Neuronal stem cell (in vitro differentiated cells): Measurements from ENCODE around the gene DAB2.
"Not testable (repeated sequence)": the region's sequence is repeated elsewhere in the genome, so short reads cannot be mapped to it uniquely, and the experiment has no call there.

Experiments
- DNase-seq: peaks from one replicate; pipeline ENCODE4 v3.0.0-alpha.2; 2013; ENCODE audit warnings: low spot score
- H2AFZ ChIP-seq: one replicate; pipeline ENCODE4 v1.6.1; 2013; ENCODE audit warnings: mild to moderate bottlenecking, low read length, inconsistent platforms
- H2AK5ac ChIP-seq: 2 replicates; pipeline ENCODE4 v1.6.1; 2013; ENCODE audit warnings: low read depth, mild to moderate bottlenecking, inconsistent platforms, low read length, moderate library complexity, mixed read lengths
- H2BK120ac ChIP-seq: 2 replicates; pipeline ENCODE4 v1.6.1; 2013; ENCODE audit warnings: low read depth, mild to moderate bottlenecking, inconsistent platforms, low read length, moderate library complexity, mixed read lengths
- H2BK12ac ChIP-seq: one replicate; pipeline ENCODE4 v1.6.1; 2013; ENCODE audit warnings: low read length, inconsistent platforms
- H2BK15ac ChIP-seq: 2 replicates; pipeline ENCODE4 v1.6.1; 2013; ENCODE audit warnings: mild to moderate bottlenecking, low read length, inconsistent platforms, mixed read lengths
- H2BK5ac ChIP-seq: one replicate; pipeline ENCODE4 v1.6.1; 2013; ENCODE audit warnings: inconsistent platforms, mild to moderate bottlenecking, low read length, moderate library complexity
- H3K14ac ChIP-seq: one replicate; pipeline ENCODE4 v1.6.1; 2013; ENCODE audit warnings: low read length, inconsistent platforms
- H3K18ac ChIP-seq: 2 replicates; pipeline ENCODE4 v1.6.1; 2013; ENCODE audit warnings: low read length, inconsistent platforms
- H3K23ac ChIP-seq: 2 replicates; pipeline ENCODE4 v1.6.1; 2013; ENCODE audit warnings: low read depth, mild to moderate bottlenecking, mixed read lengths, low read length, inconsistent platforms; ENCODE audit not compliant: poor library complexity
- H3K27ac ChIP-seq: replicated peaks from 3 replicates; pipeline ENCODE4 v1.5.1; 2013; ENCODE audit warnings: low read length, inconsistent platforms
- H3K27me3 ChIP-seq, 3 experiments: 2 replicates each; pipeline ENCODE4 v1.6.1; 2013; ENCODE audit warnings: low read length in 3 of 3, mild to moderate bottlenecking in 2 of 3, inconsistent platforms in 1 of 3, low read depth in 1 of 3, mixed read lengths in 1 of 3, moderate library complexity in 1 of 3; ENCODE audit not compliant: control insufficient read depth in 3 of 3, insufficient read depth in 3 of 3
- H3K36me3 ChIP-seq, 2 donors: replicated peaks in 1 of 2; 2 replicates each; pipeline ENCODE4 v1.6.1; 2013; ENCODE audit warnings: low read length in 2 of 2; ENCODE audit not compliant: control insufficient read depth in 2 of 2, insufficient read depth in 2 of 2
- H3K4ac ChIP-seq: 2 replicates; pipeline ENCODE4 v1.6.1; 2013; ENCODE audit warnings: inconsistent platforms, mild to moderate bottlenecking, low read length, moderate library complexity
- H3K4me1 ChIP-seq, 2 donors: 1 replicate in 1 of 2; 2 replicates in 1 of 2; pipeline ENCODE4 v1.6.1; 2013; ENCODE audit warnings: low read length in 2 of 2, low read depth in 1 of 2; ENCODE audit not compliant: control insufficient read depth in 2 of 2, insufficient read depth in 1 of 2
- H3K4me2 ChIP-seq: one replicate; pipeline ENCODE4 v1.6.1; 2013; ENCODE audit warnings: mild to moderate bottlenecking, low read length, inconsistent platforms; ENCODE audit not compliant: insufficient read depth, poor library complexity, severe bottlenecking
- H3K4me3 ChIP-seq, 2 donors: 2 replicates each; pipeline ENCODE4 v1.5.1; 2013; ENCODE audit warnings: low read length in 2 of 2, mild to moderate bottlenecking in 2 of 2, inconsistent platforms in 1 of 2, moderate library complexity in 1 of 2
- H3K79me1 ChIP-seq: one replicate; pipeline ENCODE4 v1.6.1; 2013; ENCODE audit warnings: low read depth, mild to moderate bottlenecking, inconsistent platforms, low read length, moderate library complexity
- H3K9ac ChIP-seq: one replicate; pipeline ENCODE4 v1.6.1; 2013; ENCODE audit warnings: mild to moderate bottlenecking, low read depth, low read length, inconsistent platforms; ENCODE audit not compliant: poor library complexity
- H3K9me3 ChIP-seq, 2 donors: replicated peaks in 1 of 2; 2 replicates each; pipeline versions ENCODE3 to v1.6.1; 2013; ENCODE audit warnings: low read length in 2 of 2, mild to moderate bottlenecking in 2 of 2, inconsistent platforms in 1 of 2, low read depth in 1 of 2, mixed read lengths in 1 of 2, moderate library complexity in 1 of 2; ENCODE audit not compliant: control insufficient read depth in 2 of 2, insufficient read depth in 1 of 2
- H4K8ac ChIP-seq: one replicate; pipeline ENCODE4 v1.6.1; 2013; ENCODE audit warnings: low read depth, mild to moderate bottlenecking, inconsistent platforms, low read length, moderate library complexity
- H4K91ac ChIP-seq: one replicate; pipeline ENCODE4 v1.6.1; 2013; ENCODE audit warnings: low read length, low read depth, mild to moderate bottlenecking, inconsistent platforms; ENCODE audit not compliant: poor library complexity
- WGBS, 2 donors: extraction: QIAGEN DNeasy Blood & Tissue Kit; methylation state at CpG; one replicate each; pipeline ENCODE4 v1.1.7; 2013; ENCODE audit warnings: missing lambda C conversion rate in 2 of 2, mixed read lengths in 1 of 2; ENCODE audit not compliant: insufficient read length in 2 of 2, insufficient replicate concordance in 1 of 2; ENCODE audit errors: extremely low coverage in 2 of 2; 5-methylcytosine and 5-hydroxymethylcytosine counted together

DAB2 gene

DNA sequence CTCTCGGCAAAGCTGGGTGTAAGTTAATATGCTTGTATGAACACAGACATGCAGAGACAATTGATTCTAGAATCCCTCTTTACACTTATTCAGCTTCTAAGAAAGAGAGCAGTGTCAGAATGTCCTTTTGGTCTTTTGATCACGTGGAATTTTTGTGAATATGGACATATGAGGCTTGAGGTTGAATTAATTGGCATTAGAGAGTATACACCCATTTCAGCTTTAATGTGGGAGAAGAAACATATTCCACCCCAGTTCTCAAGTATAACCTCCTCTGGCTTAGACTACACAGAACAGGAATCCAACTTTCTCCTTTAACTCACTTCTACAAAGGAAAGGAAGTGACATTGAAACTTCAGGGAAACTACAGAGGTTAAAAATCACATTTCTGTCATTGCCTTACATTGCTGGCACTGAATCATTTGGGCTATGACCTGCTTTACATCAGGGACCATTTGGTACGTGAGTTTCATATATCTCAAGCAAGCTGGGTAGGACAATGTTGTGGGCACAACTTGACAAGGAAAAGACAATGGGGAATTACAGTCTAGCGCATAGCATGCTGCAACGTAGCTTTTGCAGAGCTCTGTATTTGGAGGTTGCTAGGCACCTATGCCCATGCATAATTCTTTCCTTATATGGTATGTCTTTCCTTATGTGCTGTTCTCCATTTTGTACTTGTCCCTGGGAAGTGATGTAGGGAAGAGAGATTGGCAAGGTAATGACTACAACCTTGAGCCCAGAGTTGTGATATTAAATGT is 19.5 kb downstream of the DAB2 start:
- Histone ChIP-seq H4K91ac (no peak overlapping the region), H2BK120ac (no peak overlapping the region), H3K4me1 (peaks cover 0 to 7% of the 10 kb centered on the region in 2 donors), H3K27me3 (no peaks in the 10 kb centered on the region), H3K27ac (no peak overlapping the region), H3K4ac (no peak overlapping the region), H3K9me3 (no peaks in the 10 kb centered on the region), H3K79me1 (no peaks in the 10 kb centered on the region), H4K8ac (no peak overlapping the region), H3K14ac (no peak overlapping the region), H3K4me2 (no peak overlapping the region), H2BK5ac (no peak overlapping the region), H2AK5ac (no peak overlapping the region), H3K4me3 (no peak overlapping the region), H3K23ac (no peak overlapping the region), H3K36me3 (no peaks in the 10 kb centered on the region), H2BK15ac (no peak overlapping the region), H3K9ac (no peak overlapping the region), H3K18ac (no peak overlapping the region), H2BK12ac (no peak overlapping the region), H2AFZ (no peak overlapping the region)
- no CpG with 5 or more reads among the region's 5 CpGs for WGBS, 2 donors
- no peak for DNase-seq

- H4K8ac ChIP-seq, H3K4me1 ChIP-seq, H3K23ac ChIP-seq, H2BK15ac ChIP-seq, H3K79me1 ChIP-seq, DNase-seq, H3K27ac ChIP-seq, H4K91ac ChIP-seq, H3K36me3 ChIP-seq, H2AK5ac ChIP-seq, H2BK12ac ChIP-seq, H2BK120ac ChIP-seq, H3K4ac ChIP-seq, H3K27me3 ChIP-seq, H3K9me3 ChIP-seq, H3K14ac ChIP-seq, H3K4me2 ChIP-seq, H3K18ac ChIP-seq, H2BK5ac ChIP-seq, H2AFZ ChIP-seq, H3K9ac ChIP-seq, H3K4me3 ChIP-seq: not testable (repeated sequence)
- WGBS, 2 donors = no CpG with 5 or more reads among the region's 3 CpGs
Observed at GRCh38 chr5:39403761-39404160, 21.0 kb downstream of the DAB2 start.

DNA sequence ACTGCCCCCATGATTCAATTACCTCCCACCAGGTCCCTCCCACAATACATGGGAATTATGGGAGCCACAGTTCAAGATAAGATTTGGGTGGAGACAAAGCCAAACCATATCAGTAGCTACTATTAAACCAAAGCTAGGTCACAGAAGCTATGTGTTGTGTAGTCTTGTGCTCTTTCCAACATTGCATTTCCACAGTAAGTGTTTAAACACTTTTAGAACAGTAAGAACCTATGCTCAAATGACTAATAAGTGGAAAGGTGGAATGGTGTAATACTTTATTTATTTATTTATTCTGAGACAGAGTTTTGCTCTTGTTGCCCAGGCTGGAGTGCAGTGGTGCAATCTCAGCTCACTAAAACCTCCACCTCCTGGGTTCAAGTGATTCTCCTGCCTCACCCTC is 22.6 kb downstream of the DAB2 start:
- not testable (repeated sequence) for H3K36me3 ChIP-seq, H3K4me2 ChIP-seq, H3K14ac ChIP-seq, H2BK5ac ChIP-seq, H3K23ac ChIP-seq, H2AFZ ChIP-seq, H2BK15ac ChIP-seq, H2BK12ac ChIP-seq, H3K4me3 ChIP-seq, H4K91ac ChIP-seq, H4K8ac ChIP-seq, H3K79me1 ChIP-seq, H3K4ac ChIP-seq, H2AK5ac ChIP-seq, DNase-seq, H3K18ac ChIP-seq, H3K27me3 ChIP-seq, H3K27ac ChIP-seq, H2BK120ac ChIP-seq, H3K9ac ChIP-seq, H3K9me3 ChIP-seq, H3K4me1 ChIP-seq

DNA sequence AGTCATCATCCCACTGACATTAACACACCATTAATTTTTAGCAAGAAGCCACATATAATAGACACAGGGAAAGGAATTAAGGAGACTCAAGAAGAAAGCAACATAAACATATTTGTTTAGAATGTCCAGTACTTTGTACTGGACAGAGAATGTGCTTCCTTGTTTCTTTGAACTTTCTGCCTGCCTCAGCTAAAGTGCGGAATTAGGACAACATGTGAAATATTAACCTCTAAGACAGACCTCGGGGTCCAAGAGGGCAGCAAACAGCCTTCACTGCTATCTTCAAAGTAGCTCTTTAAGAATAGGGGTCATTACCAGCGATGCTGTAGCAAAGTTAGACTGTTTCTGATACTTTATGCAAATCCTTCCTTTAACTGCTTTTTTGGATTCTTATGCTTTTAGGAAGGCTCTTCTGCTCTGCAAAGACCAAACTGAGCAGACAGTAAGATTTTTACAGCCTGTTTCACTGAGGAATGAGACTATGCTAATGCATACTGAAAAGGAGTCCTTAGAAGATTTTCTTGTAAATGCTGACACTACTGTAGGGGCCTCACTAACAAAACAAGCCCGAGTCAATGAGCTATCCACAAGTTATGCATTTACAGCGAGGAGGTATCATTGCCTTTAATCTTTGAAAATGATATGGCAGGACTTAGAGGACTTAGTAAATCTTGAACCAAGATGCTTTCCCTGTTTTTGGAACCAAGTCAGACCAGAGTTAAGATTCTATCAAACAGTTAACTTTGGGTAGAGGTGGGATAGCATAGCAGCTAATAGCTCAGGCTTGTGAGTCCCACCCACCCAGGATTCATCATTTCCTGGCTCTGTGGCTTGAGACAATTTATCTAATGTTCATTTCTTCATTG is 23.8 kb downstream of the DAB2 start:
- H3K4me1 ChIP-seq = peaks cover 0 to 7% of the 10 kb centered on the region in 2 donors
- WGBS, 2 donors = no CpG with 5 or more reads among the region's 5 CpGs

More for the DNA sequence above, 23.8 kb downstream of the DAB2 start:
- Histone ChIP-seq H2BK15ac (no peak overlapping the region), H2BK5ac (no peak overlapping the region), H3K4me2 (no peak overlapping the region), H3K36me3 (no peaks in the 10 kb centered on the region), H3K23ac (no peak overlapping the region), H3K14ac (no peak overlapping the region), H3K18ac (no peak overlapping the region), H3K27ac (no peak overlapping the region), H3K9me3 (no peaks in the 10 kb centered on the region), H3K27me3 (no peaks in the 10 kb centered on the region), H2AK5ac (no peak overlapping the region), H3K9ac (no peak overlapping the region), H3K4me3 (no peak overlapping the region), H2BK120ac (no peak overlapping the region), H3K4ac (no peak overlapping the region), H2BK12ac (no peak overlapping the region), H4K91ac (no peak overlapping the region), H2AFZ (peak overlapping the region; percentile 24), H3K79me1 (no peaks in the 10 kb centered on the region), H4K8ac (no peak overlapping the region)
- DNase-seq = no peak
